Suprapubic skin (tissue), 4 donors: ENCODE measurements around the gene AUTS2. TPM values are rescaled to one million over a fixed set of nuclear protein-coding genes. Genes with fewer than 3 reads are reported as not detected.

Source experiments
- DNase-seq, 2 donors: peaks; one replicate each; pipeline ENCODE4 v3.0.0-alpha.2; 2019; ENCODE audit warnings: low spot score in 2 of 2
- H3K27ac ChIP-seq: fragments of 200-600 bp; sonication (generic); one replicate; pipeline ENCODE4 v1.5.1; 2019
- H3K27me3 ChIP-seq: fragments of 200-600 bp; sonication (generic); one replicate; pipeline ENCODE4 v1.5.1; 2019
- H3K36me3 ChIP-seq: fragments of 200-600 bp; sonication (generic); one replicate; pipeline ENCODE4 v1.5.1; 2019
- H3K4me1 ChIP-seq: fragments of 200-600 bp; sonication (generic); one replicate; pipeline ENCODE4 v1.5.1; 2019
- H3K4me3 ChIP-seq: fragments of 200-600 bp; sonication (generic); one replicate; pipeline ENCODE4 v1.5.1; 2019; ENCODE audit warnings: mild to moderate bottlenecking
- H3K9me3 ChIP-seq: fragments of 200-600 bp; sonication (generic); one replicate; pipeline ENCODE4 v1.5.1; 2019
- EP300 ChIP-seq: sonication (generic); formaldehyde crosslinking; IDR thresholded peaks from one replicate; pipeline ENCODE4 v1.6.1; 2017; ENCODE audit warnings: antibody characterized with exemption
- POLR2A ChIP-seq, 2 donors: fragments of 450-650 bp; IDR thresholded peaks; one replicate each; pipeline ENCODE4 v1.6.1; 2017; ENCODE audit warnings: antibody characterized with exemption in 2 of 2, mild to moderate bottlenecking in 2 of 2, moderate library complexity in 2 of 2
- POLR2AphosphoS5 ChIP-seq, 3 donors: sonication (generic); formaldehyde crosslinking; IDR thresholded peaks; one replicate each; pipeline ENCODE4 v1.6.1; 2017; ENCODE audit warnings: antibody characterized with exemption in 3 of 3
- WGBS: methylation state at CpG from one replicate; pipeline ENCODE4 v1.1.5; 2018; 5-methylcytosine and 5-hydroxymethylcytosine counted together
- total RNA-seq, 4 donors: library from RNA; depleted of rRNA; stranded (reverse); fragments of >200 nt; gene quantifications; one replicate each; pipeline ENCODE4 v1.1.0, GENCODE V29; 2016
- TF ChIP-seq, protein P1 (sequence below), 2 donors: fragments of 200-600 bp in 1 of 2; fragments of 450-650 bp in 1 of 2; sonication (generic) in 1 of 2; IDR thresholded peaks; one replicate each; pipeline ENCODE4 v1.5.1; 2016 to 2019; ENCODE audit warnings: antibody characterized with exemption in 2 of 2, mild to moderate bottlenecking in 1 of 2, moderate library complexity in 1 of 2

AUTS2 gene
- total RNA-seq, 4 donors from 2014 or later, result 31.0 to 102 (median 56.4) TPM

- whole genome bisulfite sequencing, result 100% methylated on average over 1 of the region's 1 CpG
- DNase-seq, result no peak
- H3K27ac ChIP-seq, result no peak overlapping the region
- H3K4me3 ChIP-seq, result no peak overlapping the region
- no peaks in the 10 kb centered on the region for H3K36me3 ChIP-seq
- H3K27me3 ChIP-seq, result no peaks in the 10 kb centered on the region
- TF ChIP-seq EP300, result no peak
- TF ChIP-seq POLR2AphosphoS5 (IDR thresholded peaks at IDR 0.05), result no peak
- TF ChIP-seq POLR2A (IDR thresholded peaks at IDR 0.05), result no peak
- TF ChIP-seq, protein P1, sequence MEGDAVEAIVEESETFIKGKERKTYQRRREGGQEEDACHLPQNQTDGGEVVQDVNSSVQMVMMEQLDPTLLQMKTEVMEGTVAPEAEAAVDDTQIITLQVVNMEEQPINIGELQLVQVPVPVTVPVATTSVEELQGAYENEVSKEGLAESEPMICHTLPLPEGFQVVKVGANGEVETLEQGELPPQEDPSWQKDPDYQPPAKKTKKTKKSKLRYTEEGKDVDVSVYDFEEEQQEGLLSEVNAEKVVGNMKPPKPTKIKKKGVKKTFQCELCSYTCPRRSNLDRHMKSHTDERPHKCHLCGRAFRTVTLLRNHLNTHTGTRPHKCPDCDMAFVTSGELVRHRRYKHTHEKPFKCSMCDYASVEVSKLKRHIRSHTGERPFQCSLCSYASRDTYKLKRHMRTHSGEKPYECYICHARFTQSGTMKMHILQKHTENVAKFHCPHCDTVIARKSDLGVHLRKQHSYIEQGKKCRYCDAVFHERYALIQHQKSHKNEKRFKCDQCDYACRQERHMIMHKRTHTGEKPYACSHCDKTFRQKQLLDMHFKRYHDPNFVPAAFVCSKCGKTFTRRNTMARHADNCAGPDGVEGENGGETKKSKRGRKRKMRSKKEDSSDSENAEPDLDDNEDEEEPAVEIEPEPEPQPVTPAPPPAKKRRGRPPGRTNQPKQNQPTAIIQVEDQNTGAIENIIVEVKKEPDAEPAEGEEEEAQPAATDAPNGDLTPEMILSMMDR (IDR thresholded peaks at IDR 0.05), result no peak
- no peaks in the 10 kb centered on the region for H3K4me1 ChIP-seq
- no peaks in the 10 kb centered on the region for H3K9me3 ChIP-seq
Measured at GRCh38 chr7:70285187-70285586, 686.9 kb downstream of the AUTS2 start.

DNA sequence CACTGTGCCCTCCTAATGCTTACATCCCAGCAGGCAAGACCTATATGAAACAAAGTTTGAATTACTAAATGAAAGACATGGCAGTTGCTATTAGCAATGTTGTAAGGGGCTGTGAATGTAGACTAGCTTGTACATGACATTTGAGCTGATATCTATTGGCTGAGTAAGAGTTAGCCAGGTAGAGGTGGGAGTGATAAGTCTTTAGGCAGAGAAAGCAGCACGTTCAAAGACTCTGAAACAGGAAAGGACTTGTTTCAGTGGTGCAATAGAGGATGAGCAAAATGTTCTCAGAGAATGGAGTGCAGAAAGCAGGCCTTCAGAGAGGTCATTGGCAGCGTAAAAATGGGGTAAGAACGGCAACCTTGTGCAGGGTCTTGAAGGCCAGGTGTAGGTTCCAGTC is 687.6 kb downstream of the AUTS2 start:
- TF ChIP-seq, protein P1 (IDR thresholded peaks at IDR 0.05), result no peak
- TF ChIP-seq EP300 (no peak), POLR2A (IDR thresholded peaks at IDR 0.05) (no peak), POLR2AphosphoS5 (IDR thresholded peaks at IDR 0.05) (no peak)
- no peak overlapping the region for H3K27ac ChIP-seq
- 79% methylated on average over 3 of the region's 3 CpGs for WGBS

GRCh38 chr7:70288781-70289456 is 690.6 kb downstream of the AUTS2 start:
- Histone ChIP-seq H3K9me3 (no peaks in the 10 kb centered on the region), H3K27me3 (no peaks in the 10 kb centered on the region), H3K4me1 (no peaks in the 10 kb centered on the region), H3K27ac (no peak overlapping the region), H3K36me3 (no peaks in the 10 kb centered on the region), H3K4me3 (no peak overlapping the region)
- TF ChIP-seq, protein P1 (IDR thresholded peaks at IDR 0.05), result no peak
- TF ChIP-seq POLR2A (IDR thresholded peaks at IDR 0.05) (no peak), EP300 (no peak), POLR2AphosphoS5 (IDR thresholded peaks at IDR 0.05) (no peak)
- WGBS, result 56% methylated on average over 5 of the region's 5 CpGs
- DNase-seq, result no peak

More for the DNA sequence above, 687.6 kb downstream of the AUTS2 start:
- H3K27me3 ChIP-seq, result no peaks in the 10 kb centered on the region
- H3K4me3 ChIP-seq, result no peak overlapping the region
- H3K36me3 ChIP-seq, result no peaks in the 10 kb centered on the region
- no peaks in the 10 kb centered on the region for H3K9me3 ChIP-seq
- H3K4me1 ChIP-seq, result no peaks in the 10 kb centered on the region
- DNase-seq, result no peak

DNA sequence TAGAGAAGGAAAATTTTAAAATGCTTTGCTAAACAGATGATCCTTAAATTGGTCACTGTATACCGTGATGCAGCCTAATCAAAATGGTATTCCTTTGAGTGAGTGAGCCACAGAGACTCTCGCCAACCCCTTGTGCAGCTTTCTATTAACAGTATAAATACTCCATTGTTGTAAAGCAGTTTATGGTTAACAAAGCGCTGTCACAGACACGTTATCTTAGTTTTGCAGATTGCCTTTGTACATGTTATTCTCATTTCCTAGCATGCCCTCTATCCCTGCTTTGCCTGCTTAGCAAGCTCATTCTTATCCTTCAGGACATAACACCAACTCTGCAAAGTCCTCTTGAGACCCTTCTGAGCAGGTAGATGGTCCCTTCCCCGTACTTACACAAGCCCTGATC is 694.4 kb downstream of the AUTS2 start:
- H3K27me3 ChIP-seq, result no peaks in the 10 kb centered on the region
- WGBS, result 95% methylated on average over 5 of the region's 5 CpGs

DNA sequence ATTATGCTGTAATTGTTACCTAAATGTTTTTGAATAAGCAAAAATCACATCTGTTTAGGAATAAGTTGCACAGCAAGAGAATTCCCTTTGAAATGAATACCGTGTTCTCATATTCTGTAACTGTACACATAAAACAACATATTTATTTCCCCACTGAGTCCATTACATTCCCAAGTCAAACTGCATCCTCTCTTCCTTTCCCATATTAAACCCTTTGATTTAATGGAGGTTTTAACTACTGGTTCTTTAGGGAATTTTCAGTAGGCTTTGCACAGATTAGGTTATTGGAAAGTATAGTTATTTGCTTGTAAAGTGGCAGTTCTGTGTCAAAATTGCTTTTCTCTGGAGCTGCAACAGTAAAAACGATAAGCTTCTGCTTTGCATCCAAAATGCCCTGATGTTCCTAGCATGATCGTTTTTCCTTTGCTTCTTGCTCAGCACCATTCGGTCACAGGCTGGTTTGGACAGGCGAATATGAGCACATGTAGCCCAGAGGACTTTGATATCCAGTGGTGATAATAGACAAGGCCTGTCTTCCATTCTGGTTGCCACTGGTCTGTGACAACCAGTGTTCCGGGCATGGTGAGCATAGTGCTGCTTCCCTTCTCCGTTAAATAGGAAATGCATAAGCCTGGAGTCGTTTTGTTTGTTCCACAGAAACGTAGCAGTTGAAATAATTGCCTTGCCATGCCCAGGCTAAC is 696.1 kb downstream of the AUTS2 start:
- no peak for TF ChIP-seq POLR2A (IDR thresholded peaks at IDR 0.05)
- no peak for TF ChIP-seq POLR2AphosphoS5 (IDR thresholded peaks at IDR 0.05)
- TF ChIP-seq, protein P1 (IDR thresholded peaks at IDR 0.05), result no peak
- no peak for TF ChIP-seq EP300
- 87% methylated on average over 9 of the region's 9 CpGs for whole genome bisulfite sequencing
- no peaks in the 10 kb centered on the region for H3K27me3 ChIP-seq
- no peaks in the 10 kb centered on the region for H3K9me3 ChIP-seq
- H3K4me1 ChIP-seq, result no peaks in the 10 kb centered on the region
- H3K36me3 ChIP-seq, result no peaks in the 10 kb centered on the region
- no peak for DNase-seq
- no peak overlapping the region for H3K27ac ChIP-seq
- no peak overlapping the region for H3K4me3 ChIP-seq

More for the DNA sequence above, 694.4 kb downstream of the AUTS2 start:
- H3K4me1 ChIP-seq, result no peaks in the 10 kb centered on the region
- no peaks in the 10 kb centered on the region for H3K36me3 ChIP-seq
- TF ChIP-seq POLR2AphosphoS5 (IDR thresholded peaks at IDR 0.05) (no peak), POLR2A (IDR thresholded peaks at IDR 0.05) (no peak), EP300 (no peak)
- TF ChIP-seq, protein P1 (IDR thresholded peaks at IDR 0.05), result no peak
- H3K27ac ChIP-seq, result no peak overlapping the region
- no peak overlapping the region for H3K4me3 ChIP-seq
- H3K9me3 ChIP-seq, result no peaks in the 10 kb centered on the region
- no peak for DNase-seq
